DMS 273 (cell line): ENCODE results near the gene LDHA.
A peak's percentile ranks its signal among the peaks of the same experiment; 100 is the strongest.

ENCODE experiments used
- DNase-seq: peaks from one replicate; lab custom pipeline; 2025; ENCODE audit not compliant: unreplicated experiment; lab: John Stamatoyannopoulos, UW

Gene LDHA

GRCh38 chr11:18394275-18394927 lies at the start of gene LDHA:
Gene LDHA (plus strand): TSS chr11:18394563. CDS start chr11:18396843, 2,280 bp downstream.
- DNase-seq = peak; percentile 96

GRCh38 chr11:18347471-18348125 lies 46.8 kb upstream of the LDHA start:
- DNase-seq = no peak

GRCh38 chr11:18352581-18352980 lies 41.8 kb upstream of the LDHA start:
- DNase-seq = no peak

- DNase-seq = no peak
These were observed 35.7 kb upstream of the LDHA start for GRCh38 chr11:18358646-18359045.

GRCh38 chr11:18361154-18361553 lies 33.2 kb upstream of the LDHA start:
- no peak for DNase-seq

GRCh38 chr11:18364495-18365073 lies 29.8 kb upstream of the LDHA start:
- no peak for DNase-seq

- DNase-seq = no peak
These were observed 28.6 kb upstream of the LDHA start for GRCh38 chr11:18365741-18366140.

- DNase-seq = no peak
These were observed 28.1 kb upstream of the LDHA start for GRCh38 chr11:18366286-18366685.

- DNase-seq = no peak
These were observed 26.9 kb upstream of the LDHA start for GRCh38 chr11:18367431-18367830.

GRCh38 chr11:18368221-18368620 lies 26.1 kb upstream of the LDHA start:
- DNase-seq = no peak

- no peak for DNase-seq
These were observed 25.0 kb upstream of the LDHA start for GRCh38 chr11:18369398-18369797.

- no peak for DNase-seq
These were observed 23.1 kb upstream of the LDHA start for GRCh38 chr11:18371279-18371678.

GRCh38 chr11:18372201-18372600 lies 22.2 kb upstream of the LDHA start:
- no peak for DNase-seq

GRCh38 chr11:18374956-18375355 lies 19.4 kb upstream of the LDHA start:
- DNase-seq = no peak

- DNase-seq = no peak
These were observed 18.4 kb upstream of the LDHA start for GRCh38 chr11:18375941-18376340.

GRCh38 chr11:18379201-18379600 lies 15.2 kb upstream of the LDHA start:
- DNase-seq = no peak

- DNase-seq = peak; percentile 74
These were observed 10.8 kb upstream of the LDHA start for GRCh38 chr11:18383388-18384156.

GRCh38 chr11:18384157-18384641 lies 10.2 kb upstream of the LDHA start:
- DNase-seq = no peak

GRCh38 chr11:18390088-18390487 lies 4.3 kb upstream of the LDHA start:
- DNase-seq = no peak

- DNase-seq = no peak
These were observed 1.7 kb upstream of the LDHA start for GRCh38 chr11:18392434-18393321.
